Prostate gland (tissue), 2 donors: ENCODE results near the gene PCID2.
"Not testable (repeated sequence)": the region's sequence is repeated elsewhere in the genome, so short reads cannot be mapped to it uniquely, and the experiment has no call there.

Experiments used
- POLR2AphosphoS5 ChIP-seq: sonication (generic); formaldehyde crosslinking; IDR thresholded peaks from one replicate; pipeline ENCODE4 v1.6.1; 2017; ENCODE audit warnings: antibody characterized with exemption
- TF ChIP-seq, protein P1 (sequence below), 4 experiments: fragments of 200-600 bp in 2 of 4; fragments of 450-650 bp in 2 of 4; sonication (generic) in 2 of 4; IDR thresholded peaks; 1 replicate in 3 of 4; 2 replicates in 1 of 4; pipeline ENCODE4 v1.5.1; 2016 to 2019; ENCODE audit warnings: antibody characterized with exemption in 4 of 4, mild to moderate bottlenecking in 2 of 4, moderate library complexity in 2 of 4

DNA sequence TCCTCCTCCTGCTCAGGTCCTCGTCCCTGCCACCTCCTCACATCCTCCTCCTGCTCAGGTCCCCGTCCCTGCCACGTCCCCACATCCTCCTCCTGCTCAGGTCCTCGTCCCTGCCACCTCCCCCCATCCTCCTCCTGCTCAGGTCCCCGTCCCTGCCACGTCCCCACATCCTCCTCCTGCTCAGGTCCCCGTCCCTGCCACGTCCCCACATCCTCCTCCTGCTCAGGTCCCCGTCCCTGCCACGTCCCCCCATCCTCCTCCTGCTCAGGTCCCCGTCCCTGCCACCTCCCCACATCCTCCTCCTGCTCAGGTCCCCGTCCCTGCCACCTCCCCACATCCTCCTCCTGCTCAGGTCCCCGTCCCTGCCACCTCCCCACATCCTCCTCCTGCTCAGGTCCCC lies 46.5 kb downstream of the PCID2 start:
- TF ChIP-seq, protein P1, sequence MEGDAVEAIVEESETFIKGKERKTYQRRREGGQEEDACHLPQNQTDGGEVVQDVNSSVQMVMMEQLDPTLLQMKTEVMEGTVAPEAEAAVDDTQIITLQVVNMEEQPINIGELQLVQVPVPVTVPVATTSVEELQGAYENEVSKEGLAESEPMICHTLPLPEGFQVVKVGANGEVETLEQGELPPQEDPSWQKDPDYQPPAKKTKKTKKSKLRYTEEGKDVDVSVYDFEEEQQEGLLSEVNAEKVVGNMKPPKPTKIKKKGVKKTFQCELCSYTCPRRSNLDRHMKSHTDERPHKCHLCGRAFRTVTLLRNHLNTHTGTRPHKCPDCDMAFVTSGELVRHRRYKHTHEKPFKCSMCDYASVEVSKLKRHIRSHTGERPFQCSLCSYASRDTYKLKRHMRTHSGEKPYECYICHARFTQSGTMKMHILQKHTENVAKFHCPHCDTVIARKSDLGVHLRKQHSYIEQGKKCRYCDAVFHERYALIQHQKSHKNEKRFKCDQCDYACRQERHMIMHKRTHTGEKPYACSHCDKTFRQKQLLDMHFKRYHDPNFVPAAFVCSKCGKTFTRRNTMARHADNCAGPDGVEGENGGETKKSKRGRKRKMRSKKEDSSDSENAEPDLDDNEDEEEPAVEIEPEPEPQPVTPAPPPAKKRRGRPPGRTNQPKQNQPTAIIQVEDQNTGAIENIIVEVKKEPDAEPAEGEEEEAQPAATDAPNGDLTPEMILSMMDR (IDR thresholded peaks at IDR 0.05), result not testable (repeated sequence)
- TF ChIP-seq POLR2AphosphoS5, result not testable (repeated sequence)
